HFF-Myc (cell line): ENCODE measurements around the gene NDUFA11.
"Not testable (repeated sequence)": the region's sequence is repeated elsewhere in the genome, so short reads cannot be mapped to it uniquely, and the experiment has no call there.

Experiments used
- DNase-seq: peaks from one replicate; pipeline ENCODE4 v3.0.0-alpha.2; 2011; ENCODE audit warnings: low read depth; ENCODE audit errors: extremely low read depth
- H3K4me3 ChIP-seq: replicated peaks from 2 replicates; pipeline ENCODE4 v1.5.1; 2011; ENCODE audit warnings: low read depth, mild to moderate bottlenecking, control low read depth, low read length
- CTCF ChIP-seq: IDR thresholded peaks from 2 replicates; pipeline ENCODE4 v1.5.1; 2012; ENCODE audit warnings: mild to moderate bottlenecking, low read depth, low read length, control low read depth; ENCODE audit errors: missing control alignments

NDUFA11 gene

GRCh38 chr19:5890099-5890498 lies 13.5 kb downstream of the NDUFA11 start:
- no peak overlapping the region for H3K4me3 ChIP-seq
- TF ChIP-seq CTCF = no peak
- DNase-seq = no peak

GRCh38 chr19:5889288-5889971 lies 14.2 kb downstream of the NDUFA11 start:
- DNase-seq = no peak
- TF ChIP-seq CTCF = no peak
- H3K4me3 ChIP-seq = no peak overlapping the region

GRCh38 chr19:5884065-5884811 lies 19.4 kb downstream of the NDUFA11 start:
- H3K4me3 ChIP-seq, DNase-seq: not testable (repeated sequence)

GRCh38 chr19:5883157-5883873 lies 20.3 kb downstream of the NDUFA11 start:
- not testable (repeated sequence) for H3K4me3 ChIP-seq, DNase-seq

GRCh38 chr19:5882421-5882968 lies 21.1 kb downstream of the NDUFA11 start:
- no peak for TF ChIP-seq CTCF
- DNase-seq = no peak
- no peak overlapping the region for H3K4me3 ChIP-seq

- no peak for TF ChIP-seq CTCF
- no peak overlapping the region for H3K4me3 ChIP-seq
- no peak for DNase-seq
These were observed 21.9 kb downstream of the NDUFA11 start for GRCh38 chr19:5881543-5882299.

- H3K4me3 ChIP-seq = no peak overlapping the region
- no peak for TF ChIP-seq CTCF
- no peak for DNase-seq
These were observed 22.9 kb downstream of the NDUFA11 start for GRCh38 chr19:5880604-5881078.
